ENCODE data around the gene SHISAL2B.
"Not testable (repeated sequence)": the region's sequence is repeated elsewhere in the genome, so short reads cannot be mapped to it uniquely, and the experiment has no call there.

SHISAL2B gene

DNA sequence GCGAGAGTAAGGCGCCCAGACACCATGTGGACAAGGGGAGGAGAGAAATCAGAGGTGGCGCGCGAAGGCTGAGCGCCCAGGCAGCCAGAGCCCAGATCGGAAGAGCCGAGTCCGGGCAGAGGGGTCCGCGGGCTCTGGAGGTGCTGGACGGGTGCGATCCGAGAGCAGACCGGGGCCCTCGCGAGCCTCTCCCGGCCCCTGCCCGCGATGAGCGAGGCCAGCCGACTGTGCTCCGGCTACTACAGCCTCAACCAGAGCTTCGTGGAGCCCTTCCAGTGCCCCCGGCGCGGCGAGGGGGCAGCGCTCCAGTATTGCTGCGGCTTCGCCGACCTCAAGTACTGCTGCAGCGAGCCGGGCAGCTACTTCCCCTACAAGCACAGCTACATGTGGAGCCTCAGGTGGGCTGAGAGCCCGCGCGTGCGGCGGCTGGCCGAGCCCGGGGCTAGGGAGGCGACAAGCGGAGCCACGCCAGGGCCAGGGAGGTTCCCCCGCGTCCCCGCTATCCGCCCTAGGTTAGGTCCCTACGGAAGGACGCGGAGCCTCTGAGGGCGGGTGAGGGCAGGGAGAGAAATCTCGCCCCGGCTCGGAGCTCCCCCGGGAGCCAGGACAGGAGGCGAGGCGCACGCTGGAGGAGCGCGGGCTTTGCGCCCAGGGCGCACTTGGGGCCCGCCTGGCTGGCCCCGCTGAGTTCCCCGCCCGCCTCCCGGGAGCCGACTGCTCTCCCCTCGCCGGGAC is at the start of gene SHISAL2B:
TSS of gene SHISAL2B (plus strand) at position 87 of the 735 bp plus-strand sequence. CDS start at position 208, 121 bp downstream.
- Histone ChIP-seq H3K9me3 (ENCODE audit: low read length) (no peaks in the 10 kb centered on the region), H3K4me3 (ENCODE audit: low read depth in 1 of 2, low read length in 2 of 2) (no peak within 1 kb of the TSS), H3K27me3 (ENCODE audit: control insufficient read depth in 1 of 2, insufficient read depth in 2 of 2, low read length in 2 of 2) (peaks cover 5 to 13% of the 10 kb centered on the region in 2 donors), H3K4me1 (ENCODE audit: insufficient read depth, low read length) (no peaks in the 10 kb centered on the region), H3K27ac (ENCODE audit: low read depth, low read length) (no peak within 1 kb of the TSS), H3K9ac (ENCODE audit: low read length) (no peak within 1 kb of the TSS), H3K36me3 (ENCODE audit: insufficient read depth, low read length) (no peaks in the 10 kb centered on the region)

DNA sequence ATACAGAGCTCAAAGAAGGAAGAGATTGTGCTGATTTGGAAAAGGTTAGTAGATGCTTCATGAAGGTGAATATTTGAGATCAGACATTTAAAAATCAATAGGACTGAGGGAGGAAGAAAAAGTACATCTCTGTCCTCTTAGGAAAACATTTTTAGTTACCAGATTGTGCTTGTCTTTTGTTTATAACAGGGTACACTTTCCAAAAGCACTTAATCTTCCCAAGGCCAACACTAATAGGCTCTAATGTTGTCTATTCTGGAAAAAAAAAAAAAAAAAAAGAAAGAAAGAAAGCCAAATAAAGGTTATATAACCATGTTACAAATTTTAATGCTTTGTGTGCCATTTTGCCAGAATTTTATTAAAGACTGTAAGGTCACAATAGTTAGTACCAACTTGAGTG is 45.5 kb upstream of the SHISAL2B start:
- H3K9me3 ChIP-seq (ENCODE audit: low read length), result no peaks in the 10 kb centered on the region
- H3K9ac ChIP-seq (ENCODE audit: low read length), result no peak overlapping the region
- no peak overlapping the region for H3K27ac ChIP-seq (ENCODE audit: low read depth, low read length)
- H3K4me3 ChIP-seq (ENCODE audit: low read depth in 1 of 2, low read length in 2 of 2), result no peak overlapping the region
- no peaks in the 10 kb centered on the region for H3K4me1 ChIP-seq (ENCODE audit: insufficient read depth, low read length)
- H3K36me3 ChIP-seq (ENCODE audit: insufficient read depth, low read length), result no peaks in the 10 kb centered on the region
- no peaks in the 10 kb centered on the region for H3K27me3 ChIP-seq (ENCODE audit: control insufficient read depth in 1 of 2, insufficient read depth in 2 of 2, low read length in 2 of 2)

DNA sequence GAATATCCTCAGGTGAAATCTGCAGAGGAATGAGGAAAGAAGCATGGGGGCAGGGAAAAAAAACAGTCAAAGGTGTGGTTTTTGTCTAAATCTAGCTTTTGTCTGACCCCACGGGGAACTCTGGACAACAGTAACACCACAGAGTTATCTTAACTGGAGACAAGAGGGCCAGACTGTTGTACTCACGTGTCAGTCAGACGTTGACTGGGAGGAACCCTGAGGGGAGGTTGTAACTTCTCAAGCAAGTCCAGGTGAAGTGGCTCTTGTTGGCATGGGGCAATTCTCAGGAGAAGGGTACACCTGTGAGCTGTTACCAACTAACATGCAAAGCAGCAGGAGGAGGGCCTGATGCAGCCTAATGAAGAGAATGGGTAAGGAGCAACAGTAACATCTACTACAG is 44.1 kb upstream of the SHISAL2B start:
- H3K4me1 ChIP-seq (ENCODE audit: insufficient read depth, low read length), result no peaks in the 10 kb centered on the region
- H3K9ac ChIP-seq (ENCODE audit: low read length), result no peak overlapping the region
- no peaks in the 10 kb centered on the region for H3K36me3 ChIP-seq (ENCODE audit: insufficient read depth, low read length)
- H3K27ac ChIP-seq (ENCODE audit: low read depth, low read length), result no peak overlapping the region
- H3K27me3 ChIP-seq (ENCODE audit: control insufficient read depth in 1 of 2, insufficient read depth in 2 of 2, low read length in 2 of 2), result no peaks in the 10 kb centered on the region
- H3K9me3 ChIP-seq (ENCODE audit: low read length), result no peaks in the 10 kb centered on the region
- H3K4me3 ChIP-seq (ENCODE audit: low read depth in 1 of 2, low read length in 2 of 2), result no peak overlapping the region

DNA sequence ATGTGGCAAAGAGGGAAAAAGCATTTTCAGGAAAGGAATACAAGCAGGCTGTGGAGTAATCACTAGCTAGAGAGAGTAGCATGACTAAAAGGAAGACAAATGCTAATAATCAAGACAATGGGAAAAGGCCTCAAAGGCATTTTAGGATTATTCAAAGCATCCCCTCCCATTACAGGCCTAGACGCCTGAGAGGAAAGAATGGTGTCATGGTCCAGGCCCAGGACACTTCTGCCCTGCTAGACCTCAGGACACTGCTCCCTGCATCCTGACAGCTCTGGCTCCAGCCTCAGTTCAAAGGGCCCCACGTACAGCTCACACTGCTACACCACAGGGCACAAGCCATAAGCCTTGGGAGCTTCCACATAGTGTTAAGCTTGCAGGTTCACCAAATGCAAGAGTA is 40.8 kb upstream of the SHISAL2B start:
- no peak overlapping the region for H3K4me3 ChIP-seq (ENCODE audit: low read depth in 1 of 2, low read length in 2 of 2)
- no peak overlapping the region for H3K9ac ChIP-seq (ENCODE audit: low read length)
- H3K36me3 ChIP-seq (ENCODE audit: insufficient read depth, low read length), result no peaks in the 10 kb centered on the region

DNA sequence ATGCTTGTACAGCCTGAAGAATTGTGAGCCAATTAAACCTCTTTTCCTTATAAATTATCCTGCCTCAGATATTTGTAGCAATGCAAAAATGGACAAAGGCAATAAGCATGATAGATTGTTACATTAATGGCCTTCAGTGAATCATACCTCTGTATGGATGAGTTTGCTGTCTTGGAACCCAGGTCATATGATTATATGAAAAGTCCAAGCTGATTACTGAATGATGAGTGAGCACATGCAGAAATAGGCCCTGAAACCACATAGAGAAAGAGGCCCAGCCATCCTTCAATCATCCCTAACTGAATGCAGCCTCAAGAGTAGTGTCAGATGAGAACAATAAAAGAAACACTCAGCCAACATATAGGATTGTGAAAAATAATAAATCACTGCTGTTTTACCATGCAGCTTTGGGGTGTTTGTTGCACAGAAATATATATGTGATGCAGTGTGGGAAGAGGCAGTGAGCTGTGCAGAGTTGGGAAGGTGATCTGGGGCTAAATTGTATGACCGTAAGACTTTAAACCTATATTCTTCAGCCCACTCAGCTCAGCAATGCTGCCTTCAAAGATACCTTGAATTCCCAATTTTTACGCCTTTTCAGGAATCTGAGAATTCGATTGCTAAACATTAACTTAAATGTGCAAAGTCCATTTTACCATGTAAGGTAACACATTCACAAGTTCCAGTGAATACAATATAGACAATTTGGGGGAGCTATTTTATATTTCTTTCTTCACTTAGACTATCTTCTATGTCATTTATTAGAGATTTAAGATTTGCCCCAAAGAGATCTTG is 36.3 kb upstream of the SHISAL2B start:
- Histone ChIP-seq H3K36me3 (ENCODE audit: insufficient read depth, low read length) (no peaks in the 10 kb centered on the region), H3K4me3 (ENCODE audit: low read depth in 1 of 2, low read length in 2 of 2) (no peak overlapping the region), H3K27me3 (ENCODE audit: control insufficient read depth in 1 of 2, insufficient read depth in 2 of 2, low read length in 2 of 2) (no peaks in the 10 kb centered on the region), H3K27ac (ENCODE audit: low read depth, low read length) (no peak overlapping the region), H3K4me1 (ENCODE audit: insufficient read depth, low read length) (no peaks in the 10 kb centered on the region), H3K9ac (ENCODE audit: low read length) (no peak overlapping the region), H3K9me3 (ENCODE audit: low read length) (no peaks in the 10 kb centered on the region)

More for the DNA sequence above, 40.8 kb upstream of the SHISAL2B start:
- no peak overlapping the region for H3K27ac ChIP-seq (ENCODE audit: low read depth, low read length)
- H3K27me3 ChIP-seq (ENCODE audit: control insufficient read depth in 1 of 2, insufficient read depth in 2 of 2, low read length in 2 of 2), result no peaks in the 10 kb centered on the region
- no peaks in the 10 kb centered on the region for H3K4me1 ChIP-seq (ENCODE audit: insufficient read depth, low read length)
- H3K9me3 ChIP-seq (ENCODE audit: low read length), result no peaks in the 10 kb centered on the region

DNA sequence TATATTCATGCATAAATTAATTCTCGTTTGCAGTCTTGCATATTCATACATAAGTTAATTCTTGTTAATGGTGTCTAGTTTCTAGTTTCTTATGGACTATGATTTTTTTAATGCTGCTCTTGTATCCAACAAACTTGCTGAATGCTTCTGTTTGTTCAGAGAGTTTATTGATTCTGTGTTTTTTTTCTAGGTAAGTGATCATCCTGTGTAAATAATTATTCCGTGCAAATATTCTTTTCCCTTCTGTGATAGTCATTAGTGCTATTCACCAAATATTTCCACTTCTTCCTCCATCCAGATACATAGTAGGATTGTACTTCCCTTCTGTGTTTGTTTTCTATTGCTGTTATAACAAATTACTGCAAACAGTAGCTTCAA is 35.8 kb upstream of the SHISAL2B start:
- Histone ChIP-seq H3K9ac (ENCODE audit: low read length) (no peak overlapping the region), H3K4me1 (ENCODE audit: insufficient read depth, low read length) (no peaks in the 10 kb centered on the region), H3K9me3 (ENCODE audit: low read length) (no peaks in the 10 kb centered on the region), H3K27me3 (ENCODE audit: control insufficient read depth in 1 of 2, insufficient read depth in 2 of 2, low read length in 2 of 2) (no peaks in the 10 kb centered on the region), H3K27ac (ENCODE audit: low read depth, low read length) (no peak overlapping the region), H3K36me3 (ENCODE audit: insufficient read depth, low read length) (no peaks in the 10 kb centered on the region), H3K4me3 (ENCODE audit: low read depth in 1 of 2, low read length in 2 of 2) (no peak overlapping the region)

DNA sequence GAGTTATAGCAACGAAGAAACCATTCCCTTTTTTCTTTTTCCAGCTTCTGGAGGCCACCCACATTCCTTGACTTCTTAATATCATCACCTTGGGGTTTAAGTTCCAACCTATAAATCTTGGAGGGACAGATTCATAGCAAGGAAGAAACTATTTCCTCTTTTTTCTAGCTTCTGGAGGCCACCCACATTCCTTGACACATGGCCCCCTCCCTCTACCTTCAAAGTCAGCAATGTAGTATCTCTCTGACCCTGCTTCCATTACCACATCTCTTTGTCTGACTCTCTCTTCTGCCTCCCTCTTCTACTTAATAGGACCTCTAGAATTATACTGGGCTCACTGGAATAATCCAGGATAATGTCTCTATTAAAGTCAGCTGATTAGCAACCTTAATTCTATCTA is 34.7 kb upstream of the SHISAL2B start:
- Histone ChIP-seq H3K27me3 (ENCODE audit: control insufficient read depth in 1 of 2, insufficient read depth in 2 of 2, low read length in 2 of 2) (no peaks in the 10 kb centered on the region), H3K9ac (ENCODE audit: low read length) (no peak overlapping the region), H3K4me3 (ENCODE audit: low read depth in 1 of 2, low read length in 2 of 2) (no peak overlapping the region), H3K4me1 (ENCODE audit: insufficient read depth, low read length) (no peaks in the 10 kb centered on the region), H3K27ac (ENCODE audit: low read depth, low read length) (no peak overlapping the region), H3K9me3 (ENCODE audit: low read length) (no peaks in the 10 kb centered on the region), H3K36me3 (ENCODE audit: insufficient read depth, low read length) (no peaks in the 10 kb centered on the region)

DNA sequence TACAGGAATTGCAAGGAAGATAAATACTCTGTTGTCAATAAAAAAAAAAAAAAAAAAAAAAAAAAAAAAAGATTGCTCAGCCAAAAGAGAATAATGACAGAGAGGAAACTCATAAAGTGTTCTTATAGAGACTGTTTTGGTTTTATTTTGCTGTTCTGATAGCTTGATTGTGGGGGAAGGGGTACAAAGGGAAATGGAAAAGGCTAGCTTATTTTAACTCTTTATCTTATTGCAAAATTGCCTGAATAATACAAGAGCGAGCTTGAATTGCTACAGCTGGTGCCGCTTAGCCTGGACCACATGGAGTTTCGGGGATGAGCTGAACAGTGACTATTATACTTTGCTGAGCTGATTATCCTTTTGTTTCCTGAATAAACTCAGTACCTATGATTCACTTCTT is 31.0 kb upstream of the SHISAL2B start:
- no peaks in the 10 kb centered on the region for H3K36me3 ChIP-seq (ENCODE audit: insufficient read depth, low read length)
- no peaks in the 10 kb centered on the region for H3K27me3 ChIP-seq (ENCODE audit: control insufficient read depth in 1 of 2, insufficient read depth in 2 of 2, low read length in 2 of 2)
- H3K4me1 ChIP-seq (ENCODE audit: insufficient read depth, low read length), result no peaks in the 10 kb centered on the region
- H3K4me3 ChIP-seq (ENCODE audit: low read depth in 1 of 2, low read length in 2 of 2), result no peak overlapping the region
- H3K9ac ChIP-seq (ENCODE audit: low read length), result no peak overlapping the region
- H3K27ac ChIP-seq (ENCODE audit: low read depth, low read length), result no peak overlapping the region
- no peaks in the 10 kb centered on the region for H3K9me3 ChIP-seq (ENCODE audit: low read length)

DNA sequence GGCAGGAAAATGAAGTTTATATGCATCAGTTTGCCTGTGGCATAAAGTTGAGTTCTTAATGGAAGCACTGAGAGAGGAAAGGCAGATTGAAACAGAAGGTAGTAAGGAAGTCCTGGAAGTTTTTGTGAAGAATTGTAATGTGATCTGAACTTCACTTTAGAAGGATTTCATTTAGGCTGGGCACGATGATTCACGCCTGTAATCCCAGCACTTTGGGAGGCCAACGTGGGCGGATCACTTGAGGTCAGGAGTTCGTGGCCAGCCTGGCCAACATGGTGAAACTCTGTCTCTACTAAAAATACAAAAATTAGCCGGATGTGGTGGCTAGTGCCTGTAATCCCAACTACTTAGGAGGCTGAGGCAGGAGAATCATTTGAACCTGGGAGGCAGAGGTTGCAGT is 27.1 kb upstream of the SHISAL2B start:
- H3K27me3 ChIP-seq (ENCODE audit: control insufficient read depth in 1 of 2, insufficient read depth in 2 of 2, low read length in 2 of 2); H3K4me1 ChIP-seq (ENCODE audit: insufficient read depth, low read length); H3K36me3 ChIP-seq (ENCODE audit: insufficient read depth, low read length); H3K27ac ChIP-seq (ENCODE audit: low read depth, low read length); H3K9me3 ChIP-seq (ENCODE audit: low read length); H3K9ac ChIP-seq (ENCODE audit: low read length); H3K4me3 ChIP-seq (ENCODE audit: low read depth in 1 of 2, low read length in 2 of 2): not testable (repeated sequence)

DNA sequence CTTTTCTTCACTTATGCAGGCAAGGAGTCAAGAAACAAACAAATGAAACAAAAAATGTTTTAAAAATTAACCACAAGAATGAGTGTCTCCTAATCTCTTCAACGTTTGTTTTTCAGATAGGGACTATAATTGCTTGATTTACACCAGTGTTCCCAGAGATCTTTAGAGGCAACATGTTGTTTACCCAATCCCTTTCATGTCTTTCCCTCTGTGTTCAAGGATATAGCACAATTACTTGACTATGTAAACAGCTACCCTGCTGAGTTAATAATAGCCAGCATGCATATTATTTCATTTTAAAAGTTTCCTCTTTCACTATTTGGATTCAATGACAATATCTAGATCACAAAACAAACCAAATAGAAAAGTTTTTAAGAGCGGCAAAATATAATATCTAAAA is 25.1 kb upstream of the SHISAL2B start:
- Histone ChIP-seq H3K9ac (ENCODE audit: low read length) (no peak overlapping the region), H3K27me3 (ENCODE audit: control insufficient read depth in 1 of 2, insufficient read depth in 2 of 2, low read length in 2 of 2) (no peaks in the 10 kb centered on the region), H3K27ac (ENCODE audit: low read depth, low read length) (no peak overlapping the region), H3K4me1 (ENCODE audit: insufficient read depth, low read length) (no peaks in the 10 kb centered on the region), H3K9me3 (ENCODE audit: low read length) (no peaks in the 10 kb centered on the region), H3K4me3 (ENCODE audit: low read depth in 1 of 2, low read length in 2 of 2) (no peak overlapping the region), H3K36me3 (ENCODE audit: insufficient read depth, low read length) (no peaks in the 10 kb centered on the region)

DNA sequence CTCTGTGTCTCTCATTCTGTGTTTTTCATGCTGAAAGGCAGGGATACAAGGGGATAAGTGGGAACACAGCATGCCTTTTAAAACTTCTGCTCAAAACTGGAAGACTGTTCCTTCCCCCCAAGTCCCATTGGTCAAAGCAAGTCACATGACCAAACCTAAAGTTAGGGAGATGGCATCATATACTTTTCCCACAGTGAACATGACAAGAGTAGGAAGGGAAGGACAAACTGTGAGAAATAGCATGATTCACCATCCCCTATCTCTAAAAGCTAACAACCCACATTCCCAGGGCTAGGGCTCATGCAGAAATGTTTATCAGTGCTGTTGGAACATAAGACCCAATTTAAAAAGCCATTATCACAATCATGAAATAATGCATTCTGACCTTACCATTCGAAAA is 24.2 kb upstream of the SHISAL2B start:
- Histone ChIP-seq H3K9ac (ENCODE audit: low read length) (no peak overlapping the region), H3K27me3 (ENCODE audit: control insufficient read depth in 1 of 2, insufficient read depth in 2 of 2, low read length in 2 of 2) (no peaks in the 10 kb centered on the region), H3K27ac (ENCODE audit: low read depth, low read length) (no peak overlapping the region), H3K4me3 (ENCODE audit: low read depth in 1 of 2, low read length in 2 of 2) (no peak overlapping the region), H3K4me1 (ENCODE audit: insufficient read depth, low read length) (no peaks in the 10 kb centered on the region), H3K36me3 (ENCODE audit: insufficient read depth, low read length) (no peaks in the 10 kb centered on the region), H3K9me3 (ENCODE audit: low read length) (no peaks in the 10 kb centered on the region)

DNA sequence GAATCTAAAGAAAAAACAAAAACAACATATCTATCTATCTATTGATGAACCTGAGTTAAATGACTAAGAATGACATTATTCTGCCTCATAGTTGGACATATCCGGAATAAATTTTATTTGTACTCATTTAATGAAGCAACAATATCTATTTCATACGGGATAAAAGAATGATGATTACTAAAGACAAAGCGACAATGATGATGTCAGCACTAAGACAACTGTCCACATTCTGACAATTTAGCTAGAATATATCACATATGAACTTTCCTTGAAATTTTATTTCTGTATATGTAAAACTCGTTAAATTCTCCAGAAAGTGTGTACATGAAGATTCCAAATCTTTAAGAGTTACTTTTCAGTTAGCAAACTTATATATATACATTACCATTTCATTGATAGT is 23.2 kb upstream of the SHISAL2B start:
- H3K4me1 ChIP-seq (ENCODE audit: insufficient read depth, low read length), result no peaks in the 10 kb centered on the region
- no peak overlapping the region for H3K27ac ChIP-seq (ENCODE audit: low read depth, low read length)

More for the DNA sequence above, 23.2 kb upstream of the SHISAL2B start:
- Histone ChIP-seq H3K36me3 (ENCODE audit: insufficient read depth, low read length) (no peaks in the 10 kb centered on the region), H3K27me3 (ENCODE audit: control insufficient read depth in 1 of 2, insufficient read depth in 2 of 2, low read length in 2 of 2) (no peaks in the 10 kb centered on the region), H3K4me3 (ENCODE audit: low read depth in 1 of 2, low read length in 2 of 2) (no peak overlapping the region), H3K9ac (ENCODE audit: low read length) (no peak overlapping the region), H3K9me3 (ENCODE audit: low read length) (no peaks in the 10 kb centered on the region)
